Uterus (tissue), 4 donors: ENCODE data around the gene IVD. TPM values are rescaled to one million over a fixed set of nuclear protein-coding genes. Genes with fewer than 3 reads are reported as not detected.
"Not testable (repeated sequence)": the region's sequence is repeated elsewhere in the genome, so short reads cannot be mapped to it uniquely, and the experiment has no call there.

Experiments
- DNase-seq, 2 donors: peaks; one replicate each; pipeline ENCODE4 v3.0.0-alpha.2; 2019 to 2020
- H3K27ac ChIP-seq, 2 donors: fragments of 200-600 bp; sonication (generic); 1 replicate in 1 of 2; 2 replicates in 1 of 2; pipeline ENCODE4 v1.5.1; 2016 to 2018
- H3K27me3 ChIP-seq, 2 donors: fragments of 200-600 bp; sonication (generic); one replicate each; pipeline ENCODE4 v1.5.1; 2018 to 2019; ENCODE audit warnings: control low read depth in 1 of 2
- H3K36me3 ChIP-seq, 2 donors: fragments of 200-600 bp; sonication (generic); one replicate each; pipeline ENCODE4 v1.5.1; 2019; ENCODE audit warnings: control low read depth in 1 of 2
- H3K4me1 ChIP-seq, 2 donors: fragments of 200-600 bp; sonication (generic); one replicate each; pipeline ENCODE4 v1.5.1; 2018 to 2019; ENCODE audit warnings: control low read depth in 1 of 2
- H3K4me3 ChIP-seq, 2 donors: fragments of 200-600 bp; sonication (generic); 1 replicate in 1 of 2; 2 replicates in 1 of 2; pipeline ENCODE4 v1.5.1; 2018 to 2019; ENCODE audit warnings: mild to moderate bottlenecking in 1 of 2
- H3K9me3 ChIP-seq, 2 donors: fragments of 200-600 bp; sonication (generic); one replicate each; pipeline ENCODE4 v1.5.1; 2019; ENCODE audit warnings: control low read depth in 1 of 2
- POLR2A ChIP-seq, 2 donors: fragments of 450-650 bp; IDR thresholded peaks; one replicate each; pipeline ENCODE4 v1.6.1; 2016; ENCODE audit warnings: antibody characterized with exemption in 2 of 2, mild to moderate bottlenecking in 1 of 2, moderate library complexity in 1 of 2
- intact Hi-C: fragments of 100-400 bp; cut with DNase I; formaldehyde crosslinking; loops from one replicate; pipeline ENCODE4 v1.15.1; 2023; ENCODE audit warnings: low total_unique reads
- total RNA-seq, 4 donors: library from RNA; depleted of rRNA in 3 of 4; stranded (reverse); fragments of >200 nt in 3 of 4; gene quantifications; one replicate each; pipeline versions ENCODE4 v1.1.0 to v1.2.4, GENCODE V29; 2014 to 2023
- TF ChIP-seq, protein P1 (sequence below), 4 experiments: fragments of 200-600 bp in 2 of 4; fragments of 450-650 bp in 2 of 4; sonication (generic) in 2 of 4; IDR thresholded peaks; one replicate each; pipeline ENCODE4 v1.5.1; 2016 to 2019; ENCODE audit warnings: antibody characterized with exemption in 4 of 4, mild to moderate bottlenecking in 2 of 4, moderate library complexity in 1 of 4
- donor health status: DM: yes; HTN: yes; CAD: no.

IVD gene
- total RNA-seq, 4 donors from 2014 or later, result 66.5 to 203 (median 83.7) TPM

DNA sequence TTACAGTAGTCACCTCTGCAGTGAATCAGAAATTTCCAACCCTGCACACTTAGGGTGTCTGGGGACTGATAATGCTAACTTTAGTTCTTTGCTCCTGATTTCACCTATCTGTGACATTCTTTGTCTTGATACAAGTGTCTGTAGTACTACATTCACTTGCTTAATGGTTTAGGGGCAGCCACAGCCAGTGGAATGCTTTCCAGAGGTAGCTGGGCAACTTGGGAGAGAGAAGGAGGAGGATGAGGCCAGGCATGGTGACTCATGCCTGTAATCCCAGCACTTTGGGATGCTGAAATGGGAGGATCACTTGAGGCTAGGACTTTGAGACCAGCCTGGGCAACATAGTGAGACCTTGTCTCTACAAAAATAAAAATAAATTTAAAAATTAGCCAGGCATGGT is 43.7 kb downstream of the IVD start:
- Histone ChIP-seq H3K36me3 (no peaks in the 10 kb centered on the region), H3K9me3 (no peaks in the 10 kb centered on the region), H3K4me3 (no peak overlapping the region), H3K4me1 (peaks cover 0 to 5% of the 10 kb centered on the region in 2 donors), H3K27me3 (no peaks in the 10 kb centered on the region), H3K27ac (no peak overlapping the region)
- TF ChIP-seq, protein P1, sequence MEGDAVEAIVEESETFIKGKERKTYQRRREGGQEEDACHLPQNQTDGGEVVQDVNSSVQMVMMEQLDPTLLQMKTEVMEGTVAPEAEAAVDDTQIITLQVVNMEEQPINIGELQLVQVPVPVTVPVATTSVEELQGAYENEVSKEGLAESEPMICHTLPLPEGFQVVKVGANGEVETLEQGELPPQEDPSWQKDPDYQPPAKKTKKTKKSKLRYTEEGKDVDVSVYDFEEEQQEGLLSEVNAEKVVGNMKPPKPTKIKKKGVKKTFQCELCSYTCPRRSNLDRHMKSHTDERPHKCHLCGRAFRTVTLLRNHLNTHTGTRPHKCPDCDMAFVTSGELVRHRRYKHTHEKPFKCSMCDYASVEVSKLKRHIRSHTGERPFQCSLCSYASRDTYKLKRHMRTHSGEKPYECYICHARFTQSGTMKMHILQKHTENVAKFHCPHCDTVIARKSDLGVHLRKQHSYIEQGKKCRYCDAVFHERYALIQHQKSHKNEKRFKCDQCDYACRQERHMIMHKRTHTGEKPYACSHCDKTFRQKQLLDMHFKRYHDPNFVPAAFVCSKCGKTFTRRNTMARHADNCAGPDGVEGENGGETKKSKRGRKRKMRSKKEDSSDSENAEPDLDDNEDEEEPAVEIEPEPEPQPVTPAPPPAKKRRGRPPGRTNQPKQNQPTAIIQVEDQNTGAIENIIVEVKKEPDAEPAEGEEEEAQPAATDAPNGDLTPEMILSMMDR (IDR thresholded peaks at IDR 0.05), result no peak
- no peak for TF ChIP-seq POLR2A (IDR thresholded peaks at IDR 0.05)
- no peak for DNase-seq
- intact Hi-C loops, result no loop called here

DNA sequence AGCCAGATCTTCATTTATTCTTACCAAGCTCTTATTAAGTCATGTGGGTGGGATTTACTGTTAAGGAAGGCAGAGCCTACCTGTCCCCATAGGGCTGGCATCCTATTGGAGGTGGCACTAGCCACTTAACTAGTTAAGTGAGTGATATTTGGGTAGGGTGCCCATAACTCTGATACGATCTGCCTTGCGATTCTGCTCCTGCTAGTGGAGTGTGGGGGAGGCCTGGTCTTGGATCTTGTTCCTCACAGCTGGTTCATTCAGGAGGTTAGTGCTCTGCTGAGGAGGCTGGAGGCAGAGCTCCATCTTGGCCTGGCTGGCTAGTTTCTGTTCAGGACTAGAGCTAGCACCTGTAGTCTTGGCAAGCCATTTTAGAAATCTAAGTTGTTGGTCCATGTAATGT is 44.5 kb downstream of the IVD start:
- Histone ChIP-seq H3K27ac (no peak overlapping the region), H3K4me3 (no peak overlapping the region), H3K4me1 (peaks cover 0 to 5% of the 10 kb centered on the region in 2 donors), H3K36me3 (no peaks in the 10 kb centered on the region), H3K9me3 (no peaks in the 10 kb centered on the region), H3K27me3 (no peaks in the 10 kb centered on the region)
- no peak for TF ChIP-seq POLR2A (IDR thresholded peaks at IDR 0.05)
- TF ChIP-seq, protein P1 (IDR thresholded peaks at IDR 0.05), result no peak
- DNase-seq, result no peak
- intact Hi-C loops, result no loop called here

DNA sequence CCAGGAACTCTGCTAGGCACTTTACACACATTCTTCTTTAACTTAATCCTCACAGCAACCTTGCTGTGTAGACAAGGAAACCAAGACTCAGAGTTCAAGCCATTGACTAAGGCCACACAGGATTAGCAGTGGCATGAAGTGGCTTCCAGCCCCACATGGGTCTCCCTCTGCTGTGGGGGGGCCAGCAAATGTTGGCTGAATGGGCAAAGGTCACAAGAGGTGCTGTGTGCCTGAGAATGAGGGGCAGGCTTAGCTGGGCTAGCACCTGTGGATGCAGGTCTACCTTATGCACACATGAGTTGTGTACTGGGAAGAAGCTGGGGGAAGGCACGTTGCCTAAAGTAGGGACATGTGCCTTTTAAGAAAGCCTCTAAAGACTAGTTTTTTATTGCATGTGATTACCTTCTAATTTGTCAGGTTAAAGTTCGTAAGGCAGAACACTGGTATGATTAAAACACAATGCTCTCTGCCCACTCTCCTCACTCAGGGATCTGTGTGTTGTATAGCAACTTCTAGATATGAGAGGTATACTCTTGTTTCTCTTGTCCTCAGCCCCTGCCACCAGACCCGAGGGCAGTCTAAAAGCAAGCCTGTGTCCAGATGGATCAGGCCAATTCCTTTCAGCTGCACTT is 46.0 kb downstream of the IVD start:
- Histone ChIP-seq H3K27me3 (no peaks in the 10 kb centered on the region), H3K36me3 (no peaks in the 10 kb centered on the region), H3K9me3 (no peaks in the 10 kb centered on the region), H3K4me1 (peaks cover 0 to 8% of the 10 kb centered on the region in 2 donors), H3K4me3 (no peak overlapping the region), H3K27ac (no peak overlapping the region)
- TF ChIP-seq POLR2A (IDR thresholded peaks at IDR 0.05), result no peak
- TF ChIP-seq, protein P1 (IDR thresholded peaks at IDR 0.05), result no peak
- intact Hi-C loops, result no loop called here
- DNase-seq, result no peak

DNA sequence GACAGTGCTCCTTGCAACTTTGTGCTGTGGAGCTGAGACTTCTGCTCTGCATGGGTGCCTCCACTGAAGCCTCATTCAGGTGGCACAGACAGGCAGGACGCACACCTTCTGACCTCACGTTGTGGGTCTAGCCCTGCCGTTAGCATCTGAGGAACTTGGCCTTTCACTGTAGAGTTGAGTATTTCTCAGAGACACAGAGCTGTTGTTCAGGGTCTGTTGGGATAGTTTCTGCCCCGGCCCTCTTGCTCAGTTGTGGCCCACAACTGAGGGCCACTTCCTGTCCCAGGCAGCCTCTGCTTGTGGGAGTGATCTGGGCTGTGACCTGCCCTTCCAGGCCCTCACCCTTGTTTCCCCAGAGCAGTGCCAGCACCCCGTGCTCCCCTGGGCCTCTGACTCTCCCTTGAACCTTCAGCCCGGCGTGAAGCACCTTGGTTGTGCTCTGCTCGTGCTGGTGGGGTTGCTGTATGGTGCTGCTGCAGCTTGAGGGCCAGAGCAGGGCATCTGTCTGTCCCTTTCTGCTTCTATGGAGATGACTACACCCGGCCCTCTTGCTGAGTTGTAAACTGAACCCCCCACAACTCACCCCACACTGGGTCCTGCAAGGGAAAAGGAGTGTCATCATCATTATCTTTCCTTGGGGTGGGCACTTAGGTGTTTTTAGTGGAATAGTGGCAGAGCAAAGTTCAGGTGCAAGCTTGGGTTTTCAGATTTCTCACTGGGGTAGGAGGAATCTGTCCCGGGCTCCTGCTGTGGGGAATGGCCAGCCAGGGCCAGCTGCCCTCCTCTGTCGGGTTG is 46.9 kb downstream of the IVD start:
- no peak for DNase-seq
- Histone ChIP-seq H3K36me3 (no peaks in the 10 kb centered on the region), H3K4me3 (no peak overlapping the region), H3K9me3 (no peaks in the 10 kb centered on the region), H3K27ac (no peak overlapping the region), H3K27me3 (no peaks in the 10 kb centered on the region), H3K4me1 (peaks cover 0 to 8% of the 10 kb centered on the region in 2 donors)
- no peak for TF ChIP-seq POLR2A (IDR thresholded peaks at IDR 0.05)
- TF ChIP-seq, protein P1 (IDR thresholded peaks at IDR 0.05), result no peak
- intact Hi-C loops, result no loop called here

DNA sequence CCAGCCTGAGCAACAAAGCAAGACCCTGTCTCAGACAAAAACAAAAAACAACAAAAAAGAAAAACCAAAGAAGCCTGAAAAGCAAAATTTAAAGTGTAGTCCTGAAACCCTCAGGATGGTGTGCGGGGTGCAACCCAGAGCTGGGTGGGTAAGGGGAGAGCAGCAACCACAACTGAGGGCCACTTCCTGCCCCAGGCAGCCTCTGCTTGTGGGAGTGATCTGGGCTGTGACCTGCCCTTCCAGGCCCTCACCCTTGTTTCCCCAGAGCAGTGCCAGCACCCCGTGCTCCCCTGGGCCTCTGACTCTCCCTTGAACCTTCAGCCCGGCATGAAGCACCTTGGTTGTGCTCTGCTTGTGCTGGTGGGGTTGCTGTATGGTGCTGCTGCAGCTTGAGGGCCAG is 48.3 kb downstream of the IVD start:
- H3K4me3 ChIP-seq, H3K4me1 ChIP-seq, H3K9me3 ChIP-seq, H3K36me3 ChIP-seq, H3K27me3 ChIP-seq, intact Hi-C loops, DNase-seq, H3K27ac ChIP-seq: not testable (repeated sequence)
